A549 (cell line): Measurements from ENCODE around the gene FAM107A.

Source experiments
- CHD2 ChIP-seq: fragments of 150-350 bp; IDR thresholded peaks from 2 replicates; pipeline ENCODE4 v1.6.1; 2014; ENCODE audit warnings: low read length; ENCODE audit not compliant: partially characterized antibody
- CTCF ChIP-seq: fragments of >200 bp; sonication (Bioruptor Twin); formaldehyde crosslinking; IDR thresholded peaks from 3 replicates; pipeline ENCODE4 v1.5.1; 2016
- EP300 ChIP-seq, 2 experiments: fragments of >200 bp; sonication (Bioruptor Twin); formaldehyde crosslinking; IDR thresholded peaks; 2 replicates in 1 of 2; 3 replicates in 1 of 2; pipeline ENCODE4 v1.6.1; 2016 to 2017
- ESRRA ChIP-seq: fragments of 150-350 bp; IDR thresholded peaks from 2 replicates; pipeline ENCODE4 v1.6.1; 2014; ENCODE audit warnings: mild to moderate bottlenecking, low read length, borderline replicate concordance
- FOSB ChIP-seq: fragments of 250-450 bp; sonication (Bioruptor Pico); IDR thresholded peaks from 2 replicates; pipeline ENCODE4 v1.5.0; 2020; ENCODE audit warnings: mild to moderate bottlenecking, moderate library complexity
- GATA3 ChIP-seq: IDR thresholded peaks from 2 replicates; pipeline ENCODE4 v1.6.1; 2012; ENCODE audit warnings: borderline replicate concordance
- HMGXB4 ChIP-seq: fragments of 250-450 bp; sonication (Bioruptor Pico); IDR thresholded peaks from 2 replicates; pipeline ENCODE4 v1.5.0; 2021; ENCODE audit warnings: mild to moderate bottlenecking, moderate library complexity, borderline replicate concordance
- MAFK ChIP-seq: fragments of 450-650 bp; IDR thresholded peaks from 2 replicates; pipeline ENCODE4 v1.6.1; 2014; ENCODE audit not compliant: partially characterized antibody
- NR3C1 ChIP-seq: fragments of >200 bp; sonication (Bioruptor Twin); formaldehyde crosslinking; IDR thresholded peaks from 3 replicates; pipeline ENCODE4 v1.6.1; 2017
- POLR2A ChIP-seq: IDR thresholded peaks from 2 replicates; pipeline ENCODE4 v1.6.1; 2012; ENCODE audit warnings: mild to moderate bottlenecking, low read length
- USF2 ChIP-seq: fragments of 450-650 bp; IDR thresholded peaks from 2 replicates; pipeline ENCODE4 v1.6.1; 2014; ENCODE audit warnings: antibody characterized with exemption
- TF ChIP-seq, protein P1 (sequence below): fragments of 150-350 bp; IDR thresholded peaks from 2 replicates; pipeline ENCODE4 v1.6.1; 2014; ENCODE audit warnings: low read depth, mild to moderate bottlenecking, low read length
- TF ChIP-seq, protein P2 (sequence below): fragments of >200 bp; sonication (Bioruptor Twin); formaldehyde crosslinking; IDR thresholded peaks from 3 replicates; pipeline ENCODE4 v1.6.1; 2016

DNA sequence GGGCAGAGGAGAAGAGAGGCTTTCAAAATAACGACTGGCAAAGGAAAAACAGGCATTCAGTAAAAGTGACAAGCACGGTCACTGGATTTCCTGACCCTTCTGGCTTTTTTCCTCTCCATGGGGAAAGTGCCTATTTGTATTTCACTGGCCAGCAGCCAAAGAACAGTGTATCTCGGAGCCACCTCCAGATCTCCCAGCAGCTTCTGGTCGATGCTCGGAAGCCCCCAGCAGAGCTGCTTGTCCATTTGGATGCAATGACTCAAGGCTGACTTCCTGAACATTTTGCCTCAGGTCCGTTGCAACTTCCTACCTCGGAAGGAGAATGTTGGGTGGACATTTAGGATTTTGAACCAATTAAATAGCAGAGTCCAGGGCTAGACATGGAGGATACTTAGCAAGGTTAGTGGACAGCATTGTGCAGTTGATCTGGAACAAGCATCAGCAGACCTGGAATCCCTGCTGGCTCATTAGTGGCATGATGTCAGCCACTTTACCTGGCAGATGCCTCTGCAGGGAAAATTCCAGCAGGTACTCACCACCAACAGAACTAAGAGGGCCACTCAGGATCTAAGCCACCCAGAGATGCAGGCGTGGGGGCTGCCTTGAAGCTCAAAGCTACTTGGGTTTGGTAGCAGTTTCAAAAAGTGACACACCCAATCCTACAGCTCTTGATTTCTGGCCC lies 1.1 kb downstream of the FAM107A start:
- TF ChIP-seq FOSB (CRISPR knock-in tag) (no peak), CTCF (no peak), POLR2A (no peak), MAFK (no peak), GATA3 (no peak), HMGXB4 (CRISPR knock-in tag) (no peak), NR3C1 (no peak), USF2 (no peak), ESRRA (no peak), CHD2 (no peak), EP300 (IDR thresholded peaks at IDR 0.05) (no peak)
- TF ChIP-seq, protein P1, sequence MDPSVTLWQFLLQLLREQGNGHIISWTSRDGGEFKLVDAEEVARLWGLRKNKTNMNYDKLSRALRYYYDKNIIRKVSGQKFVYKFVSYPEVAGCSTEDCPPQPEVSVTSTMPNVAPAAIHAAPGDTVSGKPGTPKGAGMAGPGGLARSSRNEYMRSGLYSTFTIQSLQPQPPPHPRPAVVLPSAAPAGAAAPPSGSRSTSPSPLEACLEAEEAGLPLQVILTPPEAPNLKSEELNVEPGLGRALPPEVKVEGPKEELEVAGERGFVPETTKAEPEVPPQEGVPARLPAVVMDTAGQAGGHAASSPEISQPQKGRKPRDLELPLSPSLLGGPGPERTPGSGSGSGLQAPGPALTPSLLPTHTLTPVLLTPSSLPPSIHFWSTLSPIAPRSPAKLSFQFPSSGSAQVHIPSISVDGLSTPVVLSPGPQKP: no peak
- TF ChIP-seq, protein P2, sequence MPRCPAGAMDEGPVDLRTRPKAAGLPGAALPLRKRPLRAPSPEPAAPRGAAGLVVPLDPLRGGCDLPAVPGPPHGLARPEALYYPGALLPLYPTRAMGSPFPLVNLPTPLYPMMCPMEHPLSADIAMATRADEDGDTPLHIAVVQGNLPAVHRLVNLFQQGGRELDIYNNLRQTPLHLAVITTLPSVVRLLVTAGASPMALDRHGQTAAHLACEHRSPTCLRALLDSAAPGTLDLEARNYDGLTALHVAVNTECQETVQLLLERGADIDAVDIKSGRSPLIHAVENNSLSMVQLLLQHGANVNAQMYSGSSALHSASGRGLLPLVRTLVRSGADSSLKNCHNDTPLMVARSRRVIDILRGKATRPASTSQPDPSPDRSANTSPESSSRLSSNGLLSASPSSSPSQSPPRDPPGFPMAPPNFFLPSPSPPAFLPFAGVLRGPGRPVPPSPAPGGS: no peak
